ENCODE measurements around the gene ANKH.

ANKH gene

GRCh38 chr5:14757850-14758249 is 113.7 kb downstream of the ANKH start:
- no peak for DNase-seq

GRCh38 chr5:14756478-14756877 is 115.1 kb downstream of the ANKH start:
- no peak for DNase-seq

GRCh38 chr5:14753947-14754346 is 117.6 kb downstream of the ANKH start:
- DNase-seq = no peak

- DNase-seq = no peak
Observed at GRCh38 chr5:14753292-14753691, 118.3 kb downstream of the ANKH start.

- no peak for DNase-seq
Observed at GRCh38 chr5:14752497-14753071, 119.0 kb downstream of the ANKH start.

- no peak for DNase-seq
Observed at GRCh38 chr5:14750712-14751111, 120.9 kb downstream of the ANKH start.

GRCh38 chr5:14749579-14750101 is 121.9 kb downstream of the ANKH start:
- no peak for DNase-seq

GRCh38 chr5:14748180-14748900 is 123.2 kb downstream of the ANKH start:
- DNase-seq = no peak

- DNase-seq = no peak
Observed at GRCh38 chr5:14745753-14746152, 125.8 kb downstream of the ANKH start.

- DNase-seq = no peak
Observed at GRCh38 chr5:14745188-14745563, 126.4 kb downstream of the ANKH start.

- no peak for DNase-seq
Observed at GRCh38 chr5:14744296-14745187, 127.0 kb downstream of the ANKH start.

- DNase-seq = no peak
Observed at GRCh38 chr5:14743601-14744295, 127.8 kb downstream of the ANKH start.

GRCh38 chr5:14742498-14742897 is 129.1 kb downstream of the ANKH start:
- DNase-seq = no peak

GRCh38 chr5:14741801-14742440 is 129.7 kb downstream of the ANKH start:
- DNase-seq = no peak

GRCh38 chr5:14741131-14741530 is 130.4 kb downstream of the ANKH start:
- no peak for DNase-seq

GRCh38 chr5:14739981-14740380 is 131.6 kb downstream of the ANKH start:
- DNase-seq = no peak

GRCh38 chr5:14739538-14739937 is 132.0 kb downstream of the ANKH start:
- DNase-seq = no peak

GRCh38 chr5:14738050-14738449 is 133.5 kb downstream of the ANKH start:
- no peak for DNase-seq

- no peak for DNase-seq
Observed at GRCh38 chr5:14737291-14737690, 134.3 kb downstream of the ANKH start.

- DNase-seq = no peak
Observed at GRCh38 chr5:14735944-14736343, 135.6 kb downstream of the ANKH start.

- DNase-seq = no peak
Observed at GRCh38 chr5:14734396-14734795, 137.2 kb downstream of the ANKH start.

- no peak for DNase-seq
Observed at GRCh38 chr5:14733661-14734060, 137.9 kb downstream of the ANKH start.

GRCh38 chr5:14732991-14733390 is 138.6 kb downstream of the ANKH start:
- no peak for DNase-seq
